Neural cell (in vitro differentiated cells): ENCODE results near the gene TXNRD3. TPM values are rescaled to one million over a fixed set of nuclear protein-coding genes. Genes with fewer than 3 reads are reported as not detected.

Experiments used
- H2AFZ ChIP-seq: fragments of 200-600, 300-800 bp; sonication (generic), shearing (Covaris generic); 2 replicates; pipeline ENCODE4 v1.6.0; 2014; ENCODE audit warnings: low read depth, mild to moderate bottlenecking, antibody characterized with exemption, low read length, moderate library complexity
- H3F3A ChIP-seq: fragments of 200-600 bp; shearing (Covaris generic); 2 replicates; pipeline ENCODE4 v1.6.1; 2016; ENCODE audit warnings: mild to moderate bottlenecking, moderate library complexity, mixed read lengths, antibody characterized with exemption, low read length; ENCODE audit not compliant: insufficient read depth, poor library complexity, severe bottlenecking
- H3K27ac ChIP-seq: fragments of 200-600, 300-800 bp; sonication (generic), shearing (Covaris generic); 2 replicates; pipeline ENCODE4 v1.5.1; 2014; ENCODE audit warnings: mild to moderate bottlenecking, low read length, moderate library complexity
- H3K27me3 ChIP-seq: fragments of 300-800, 200-600 bp; sonication (generic), shearing (Covaris generic); 2 replicates; pipeline ENCODE4 v1.6.0; 2014; ENCODE audit warnings: mild to moderate bottlenecking, low read depth, low read length, moderate library complexity; ENCODE audit not compliant: insufficient read depth
- H3K36me3 ChIP-seq: fragments of 300-800, 200-600 bp; sonication (generic), shearing (Covaris generic); 2 replicates; pipeline ENCODE4 v1.5.1; 2014; ENCODE audit warnings: mild to moderate bottlenecking, antibody characterized with exemption, low read length, moderate library complexity; ENCODE audit not compliant: insufficient read depth
- H3K4me2 ChIP-seq: fragments of 300-800, 200-600 bp; sonication (generic), shearing (Covaris generic); 2 replicates; pipeline ENCODE4 v1.6.0; 2014; ENCODE audit warnings: mild to moderate bottlenecking, low read length
- H3K4me3 ChIP-seq: fragments of 300-800, 200-600 bp; sonication (generic), shearing (Covaris generic); 2 replicates; pipeline ENCODE4 v1.5.1; 2014; ENCODE audit warnings: mild to moderate bottlenecking, low read length, moderate library complexity
- H3K79me2 ChIP-seq: fragments of 200-600 bp; shearing (Covaris generic); replicated peaks from 2 replicates; pipeline ENCODE4 v1.6.0; 2014; ENCODE audit warnings: mild to moderate bottlenecking, low read length, moderate library complexity; ENCODE audit not compliant: insufficient read depth
- H3K9ac ChIP-seq: fragments of 300-800, 200-600 bp; sonication (generic), shearing (Covaris generic); 2 replicates; pipeline ENCODE4 v1.6.1; 2016; ENCODE audit warnings: mild to moderate bottlenecking, low read length, mixed read lengths
- H3K9me2 ChIP-seq: fragments of 200-600 bp; shearing (Covaris generic); 2 replicates; pipeline ENCODE4 v1.6.1; 2016; ENCODE audit warnings: mild to moderate bottlenecking, low read length, mixed read lengths; ENCODE audit not compliant: insufficient read depth
- H3K9me3 ChIP-seq: fragments of 200-600, 300-800 bp; sonication (generic), shearing (Covaris generic); 2 replicates; pipeline ENCODE4 v1.6.1; 2016; ENCODE audit warnings: mild to moderate bottlenecking, mixed run types, low read length, moderate library complexity, mixed read lengths
- H4K20me1 ChIP-seq: fragments of 200-600 bp; shearing (Covaris generic); 2 replicates; pipeline ENCODE4 v1.6.1; 2016; ENCODE audit warnings: mild to moderate bottlenecking, mixed run types; ENCODE audit not compliant: insufficient read depth
- CTCF ChIP-seq: fragments of 450-650 bp; IDR thresholded peaks from 2 replicates; pipeline ENCODE4 v1.5.1; 2014; ENCODE audit warnings: antibody characterized with exemption, mild to moderate bottlenecking, moderate library complexity; ENCODE audit not compliant: poor library complexity, severe bottlenecking
- EP300 ChIP-seq: fragments of 450-650 bp; conservative IDR thresholded peaks from 2 replicates; pipeline ENCODE4 v1.6.1; 2014; ENCODE audit warnings: antibody characterized with exemption, mild to moderate bottlenecking, moderate library complexity; ENCODE audit not compliant: poor library complexity, severe bottlenecking
- EZH2 ChIP-seq: fragments of 200-600, 300-800 bp; shearing (Covaris generic), sonication (generic); IDR thresholded peaks from 2 replicates; pipeline ENCODE4 v1.6.1; 2014; ENCODE audit warnings: antibody characterized with exemption, low read length, borderline replicate concordance, mild to moderate bottlenecking; ENCODE audit not compliant: insufficient read depth, poor library complexity, severe bottlenecking
- MXI1 ChIP-seq: fragments of 450-650 bp; conservative IDR thresholded peaks from 2 replicates; pipeline ENCODE4 v1.6.1; 2014; ENCODE audit warnings: antibody characterized with exemption, mild to moderate bottlenecking; ENCODE audit not compliant: poor library complexity, severe bottlenecking
- POLR2AphosphoS5 ChIP-seq: IDR thresholded peaks from 2 replicates; pipeline ENCODE4 v1.6.1; 2012
- RAD21 ChIP-seq: fragments of 450-650 bp; conservative IDR thresholded peaks from 2 replicates; pipeline ENCODE4 v1.6.1; 2014; ENCODE audit warnings: antibody characterized with exemption, mild to moderate bottlenecking, moderate library complexity
- REST ChIP-seq: IDR thresholded peaks from 2 replicates; pipeline ENCODE4 v1.6.1; 2012; ENCODE audit warnings: borderline replicate concordance
- SMC3 ChIP-seq: fragments of 450-650 bp; conservative IDR thresholded peaks from 2 replicates; pipeline ENCODE4 v1.6.1; 2014; ENCODE audit warnings: antibody characterized with exemption, mild to moderate bottlenecking, moderate library complexity; ENCODE audit not compliant: poor library complexity
- TAF1 ChIP-seq: IDR thresholded peaks from 2 replicates; pipeline ENCODE4 v1.6.1; 2012; ENCODE audit warnings: low read depth
- polyA plus RNA-seq: library from polyadenylated mRNA; depleted of rRNA; stranded (reverse); fragments of >200 nt; gene quantifications from 2 replicates; pipeline ENCODE4 v1.2.3, GENCODE V29; 2014

TXNRD3 gene
- polyA plus RNA-seq, 1 donor from 2014 or later, result 2.2 TPM

- Histone ChIP-seq H3K9ac (no peak overlapping the region), H3K27me3 (no peaks in the 10 kb centered on the region), H3K36me3 (no peaks in the 10 kb centered on the region), H4K20me1 (no peaks in the 10 kb centered on the region), H3K4me2 (no peak overlapping the region), H3K79me2 (no peaks in the 10 kb centered on the region), H3K9me2 (no peaks in the 10 kb centered on the region), H2AFZ (no peak overlapping the region), H3K27ac (no peak overlapping the region), H3K9me3 (no peaks in the 10 kb centered on the region), H3F3A (no peaks in the 10 kb centered on the region), H3K4me3 (no peak overlapping the region)
- TF ChIP-seq CTCF (no peak), TAF1 (no peak), MXI1 (no peak), RAD21 (no peak), SMC3 (no peak), EZH2 (no peak), POLR2AphosphoS5 (no peak), REST (no peak), EP300 (no peak)
Measured at GRCh38 chr3:126582311-126582710, 72.6 kb downstream of the TXNRD3 start.

GRCh38 chr3:126581569-126581968, 73.4 kb downstream of the TXNRD3 start:
- Histone ChIP-seq H3K9me3 (no peaks in the 10 kb centered on the region), H4K20me1 (no peaks in the 10 kb centered on the region), H3K4me3 (no peak overlapping the region), H3K27me3 (no peaks in the 10 kb centered on the region), H3K4me2 (no peak overlapping the region), H3F3A (no peaks in the 10 kb centered on the region), H2AFZ (no peak overlapping the region), H3K27ac (no peak overlapping the region), H3K9me2 (no peaks in the 10 kb centered on the region), H3K9ac (no peak overlapping the region), H3K79me2 (no peaks in the 10 kb centered on the region), H3K36me3 (no peaks in the 10 kb centered on the region)
- no peak for TF ChIP-seq EP300
- no peak for TF ChIP-seq RAD21
- TF ChIP-seq REST, result no peak
- TF ChIP-seq MXI1, result no peak
- no peak for TF ChIP-seq POLR2AphosphoS5
- no peak for TF ChIP-seq TAF1
- TF ChIP-seq EZH2, result no peak
- no peak for TF ChIP-seq SMC3
- TF ChIP-seq CTCF, result no peak
